Nucleus accumbens (tissue), 56 donors: ENCODE data around the gene RABL2B.
"Not testable (repeated sequence)": the region's sequence is repeated elsewhere in the genome, so short reads cannot be mapped to it uniquely, and the experiment has no call there.

Source experiments
- DNase-seq, 56 donors: peaks; one replicate each; lab custom pipeline; 2025; lab: John Stamatoyannopoulos, UW

RABL2B gene

GRCh38 chr22:50783033-50783879, at the start of gene RABL2B:
Gene RABL2B (minus strand): TSS chr22:50783636. CDS start chr22:50782294, 1,342 bp downstream.
- DNase-seq, result peak in 54 of 56 donors; percentile 21 to 89 (median 78)

DNA sequence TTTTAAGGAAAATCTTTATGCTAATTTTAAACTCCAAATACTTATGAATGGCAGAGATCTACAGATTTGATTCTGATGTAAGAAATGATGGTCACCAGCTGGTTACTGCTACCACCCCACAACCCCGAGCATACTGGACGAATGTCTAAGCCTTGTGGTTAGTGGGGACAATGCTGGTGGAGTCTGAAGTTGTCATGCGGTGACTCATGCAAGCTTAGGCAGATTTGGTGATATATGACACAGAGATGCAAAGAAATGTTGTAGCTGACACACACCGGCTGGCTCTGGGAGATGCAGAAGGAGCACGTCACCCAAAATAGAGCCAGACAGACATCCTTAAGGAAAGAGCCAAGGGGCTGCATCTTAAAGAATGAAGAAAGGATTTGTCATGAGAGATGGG, 3.5 kb upstream of the RABL2B start:
- not testable (repeated sequence) for DNase-seq

- peak in 2 of 56 donors; percentile 0 to 16 for DNase-seq
Observed at GRCh38 chr22:50785289-50785688, 1.9 kb upstream of the RABL2B start.

DNA sequence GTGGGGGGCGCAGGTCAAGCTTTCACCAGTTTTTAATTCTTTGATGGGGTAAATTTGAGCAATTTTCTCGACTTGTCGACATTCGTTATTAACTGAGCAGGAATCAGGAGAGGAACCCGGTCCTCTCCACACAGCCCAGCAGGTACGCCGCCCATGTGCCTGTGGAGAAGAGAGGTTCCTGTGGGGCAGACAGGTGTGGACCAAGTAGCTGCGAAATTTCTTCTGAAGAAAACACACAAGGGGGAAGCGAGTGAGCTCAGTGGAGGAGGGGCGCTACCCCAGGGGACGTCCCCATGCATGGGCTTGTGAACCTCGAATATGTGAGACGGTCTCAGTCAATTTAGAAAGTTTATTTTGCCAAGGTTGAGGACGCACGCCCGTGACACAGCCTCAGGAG, 442 bp upstream of the RABL2B start:
- not testable (repeated sequence) for DNase-seq

DNA sequence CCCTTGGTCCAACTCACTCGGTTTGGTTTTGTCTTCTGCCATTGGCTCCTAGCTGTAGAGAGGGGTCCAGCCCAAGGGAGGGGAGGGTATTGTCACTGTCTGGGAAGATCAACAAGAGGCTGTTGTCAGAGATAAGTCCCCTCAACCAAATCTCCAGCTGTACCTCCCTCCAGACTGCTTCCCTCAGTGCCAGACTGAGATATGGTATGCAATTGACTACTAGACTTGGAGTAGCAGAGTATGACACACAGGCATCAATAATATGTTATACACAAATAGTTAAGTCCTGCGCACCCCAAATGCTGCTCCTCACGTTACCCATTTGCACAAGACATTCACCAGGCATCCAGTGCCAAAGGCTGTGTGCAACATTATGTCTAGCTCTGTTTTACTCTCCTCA, 1.2 kb downstream of the RABL2B start:
- DNase-seq, result not testable (repeated sequence)

GRCh38 chr22:50780244-50780643, 3.2 kb downstream of the RABL2B start:
- DNase-seq, result not testable (repeated sequence)

DNA sequence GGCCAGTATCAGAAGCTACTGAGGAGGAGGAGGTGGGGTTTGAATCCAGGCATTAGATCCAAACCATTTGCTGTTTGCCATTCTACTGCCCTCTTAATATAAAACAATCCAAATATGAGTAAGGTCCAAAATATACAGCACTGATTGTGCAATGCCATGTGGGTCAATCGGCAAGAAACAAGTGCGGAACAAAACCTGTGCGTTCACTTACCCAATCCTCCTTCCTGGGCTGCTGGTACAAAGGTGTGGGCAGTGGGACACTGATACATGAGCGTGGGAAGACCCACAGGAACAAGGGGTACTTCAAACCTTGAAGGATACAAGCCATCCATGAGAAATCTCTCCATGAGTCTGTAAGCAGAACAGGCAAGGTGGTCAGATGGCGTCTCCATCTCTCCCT, 5.8 kb downstream of the RABL2B start:
- not testable (repeated sequence) for DNase-seq

DNA sequence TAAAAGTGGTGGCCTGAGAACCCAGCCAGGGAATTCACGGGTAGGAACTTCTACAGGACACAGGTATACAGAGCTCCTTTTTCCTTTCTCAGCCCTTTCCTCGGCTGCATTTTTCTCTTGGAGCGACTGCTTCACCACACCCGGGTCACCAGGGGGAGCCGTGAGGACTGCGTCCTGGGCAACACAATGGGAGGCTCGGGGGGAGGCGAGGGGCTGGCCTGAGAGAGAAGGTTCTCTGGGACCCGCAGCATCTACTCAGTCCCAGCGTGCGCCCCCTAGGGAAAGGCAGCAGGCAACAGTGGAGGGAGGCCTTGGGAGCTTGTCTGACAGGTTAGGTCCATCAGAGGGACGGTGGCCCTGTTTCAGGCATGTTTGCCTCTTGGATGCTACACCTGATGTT, 8.3 kb downstream of the RABL2B start:
- peak in 5 of 56 donors; percentile 1 to 28 (median 2) for DNase-seq

DNA sequence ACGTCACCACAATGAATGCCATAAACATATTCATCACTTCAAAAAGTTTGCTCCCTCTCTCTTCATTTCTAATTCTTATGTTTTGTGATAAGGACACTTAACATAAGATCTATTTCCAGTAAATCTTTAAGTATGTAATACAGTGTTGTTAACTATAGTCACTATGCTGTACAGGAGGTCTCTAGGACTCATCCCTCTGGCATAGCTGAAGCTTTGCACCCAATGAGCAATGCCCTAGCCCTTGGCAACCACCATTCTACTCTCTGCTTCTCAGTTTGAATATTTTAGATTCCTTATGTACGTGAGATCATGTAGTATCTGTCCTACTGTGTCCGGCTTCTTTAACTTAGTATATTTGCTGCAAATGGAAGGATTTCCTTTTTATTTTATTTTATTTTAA, 19.1 kb downstream of the RABL2B start:
- DNase-seq, result not testable (repeated sequence)

DNA sequence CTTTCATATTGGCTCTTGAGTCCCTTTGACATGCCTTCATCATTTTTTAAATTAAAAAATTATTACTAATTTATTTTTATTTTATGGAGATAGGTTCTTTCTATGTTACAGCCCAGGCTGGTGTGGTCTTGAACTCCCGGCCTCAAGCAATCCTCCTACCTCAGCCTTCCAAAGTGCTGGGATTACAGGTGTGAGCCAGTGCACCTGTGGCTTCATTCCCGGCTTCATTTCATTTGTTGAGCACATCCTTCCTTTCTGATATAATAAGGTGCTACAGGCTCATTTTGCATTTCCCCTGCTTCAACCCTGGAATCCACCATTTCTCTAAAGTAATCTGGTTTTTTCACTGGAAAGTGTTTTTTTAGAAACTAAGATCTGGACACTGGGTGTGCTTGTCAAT, 21.6 kb downstream of the RABL2B start:
- DNase-seq, result not testable (repeated sequence)

DNA sequence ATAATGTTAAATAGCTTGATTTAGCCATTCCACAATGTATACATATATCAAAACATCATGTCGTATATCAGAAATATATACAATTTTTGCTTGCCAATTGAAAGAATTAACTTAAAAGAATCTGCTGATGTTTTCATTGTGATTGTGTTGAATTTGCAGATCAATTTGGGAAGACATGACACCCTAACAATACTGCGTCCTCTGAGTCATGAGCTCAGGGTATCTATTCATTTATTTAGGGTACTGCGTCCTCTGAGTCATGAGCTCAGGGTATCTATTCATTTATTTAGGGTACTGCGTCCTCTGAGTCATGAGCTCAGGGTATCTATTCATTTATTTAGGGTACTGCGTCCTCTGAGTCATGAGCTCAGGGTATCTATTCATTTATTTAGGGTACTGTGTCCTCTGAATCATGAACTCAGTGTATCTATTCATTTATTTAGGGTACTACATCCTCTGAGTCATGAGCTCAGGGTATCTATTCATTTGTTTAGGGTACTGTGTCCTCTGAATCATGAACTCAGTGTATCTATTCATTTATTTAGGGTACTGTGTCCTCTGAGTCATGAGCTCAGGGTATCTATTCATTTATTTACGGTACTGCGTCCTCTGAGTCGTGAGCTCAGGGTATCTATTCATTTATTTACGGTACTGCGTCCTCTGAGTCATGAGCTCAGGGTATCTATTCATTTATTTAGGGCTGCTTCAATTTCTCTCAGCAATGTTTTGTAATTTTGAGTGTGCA, 23.7 kb downstream of the RABL2B start:
- not testable (repeated sequence) for DNase-seq

GRCh38 chr22:50756949-50757491, 26.4 kb downstream of the RABL2B start:
- peak in 18 of 56 donors; percentile 1 to 60 (median 20) for DNase-seq

DNA sequence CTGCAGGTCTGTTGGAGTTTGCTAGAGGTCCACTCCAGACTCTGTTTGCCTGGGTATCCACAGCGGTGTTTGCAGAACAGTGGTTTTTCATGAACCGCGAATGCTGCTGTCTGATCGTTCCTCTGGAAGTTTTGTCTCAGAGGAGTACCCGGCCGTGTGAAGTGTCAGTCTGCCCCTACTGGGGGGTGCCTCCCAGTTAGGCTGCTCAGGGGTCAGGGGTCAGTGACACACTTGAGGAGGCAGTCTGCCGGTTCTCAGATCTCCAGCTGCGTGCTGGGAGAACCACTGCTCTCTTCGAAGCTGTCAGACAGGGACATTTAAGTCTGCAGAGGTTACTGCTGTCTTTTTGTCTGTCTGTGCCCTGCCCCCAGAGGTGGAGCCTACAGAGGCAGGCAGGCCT, 27.0 kb downstream of the RABL2B start:
- DNase-seq, result not testable (repeated sequence)

- not testable (repeated sequence) for DNase-seq
Observed at GRCh38 chr22:50755251-50755650, 28.2 kb downstream of the RABL2B start.

- not testable (repeated sequence) for DNase-seq
Observed at GRCh38 chr22:50749302-50750074, 33.9 kb downstream of the RABL2B start.

DNA sequence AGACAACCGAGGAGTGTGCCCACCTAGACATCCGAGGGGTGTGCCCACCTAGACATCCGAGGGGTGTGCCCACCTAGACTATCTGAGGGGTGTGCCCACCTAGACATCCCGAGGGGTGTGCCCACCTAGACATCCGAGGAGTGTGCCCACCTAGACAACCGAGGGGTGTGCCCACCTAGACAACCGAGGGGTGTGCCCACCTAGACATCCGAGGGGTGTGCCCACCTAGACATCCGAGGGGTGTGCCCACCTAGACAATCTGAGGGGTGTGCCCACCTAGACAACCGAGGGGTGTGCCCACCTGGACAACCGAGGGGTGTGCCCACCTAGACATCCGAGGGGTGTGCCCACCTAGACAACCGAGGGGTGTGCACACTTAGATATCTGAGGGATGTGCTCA, 34.8 kb downstream of the RABL2B start:
- DNase-seq, result not testable (repeated sequence)

DNA sequence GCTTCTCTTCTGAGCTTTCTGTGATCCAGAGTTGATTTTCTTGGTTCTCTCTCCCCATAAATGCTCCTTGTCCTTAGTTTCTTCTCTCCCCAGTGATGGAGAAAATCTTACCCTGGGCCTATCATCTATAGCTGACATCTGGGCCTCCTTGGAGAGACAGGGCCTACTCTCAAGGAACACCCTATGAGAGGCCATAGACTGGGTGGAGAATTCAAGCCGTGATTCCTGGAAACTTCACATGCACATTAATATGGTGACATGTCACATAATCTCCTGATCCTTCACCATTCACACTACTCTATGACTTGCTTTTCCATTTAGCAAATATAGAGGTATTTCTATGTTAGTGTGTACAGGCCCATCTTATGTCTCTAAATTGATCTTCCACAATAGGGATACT, 35.9 kb downstream of the RABL2B start:
- DNase-seq, result not testable (repeated sequence)

DNA sequence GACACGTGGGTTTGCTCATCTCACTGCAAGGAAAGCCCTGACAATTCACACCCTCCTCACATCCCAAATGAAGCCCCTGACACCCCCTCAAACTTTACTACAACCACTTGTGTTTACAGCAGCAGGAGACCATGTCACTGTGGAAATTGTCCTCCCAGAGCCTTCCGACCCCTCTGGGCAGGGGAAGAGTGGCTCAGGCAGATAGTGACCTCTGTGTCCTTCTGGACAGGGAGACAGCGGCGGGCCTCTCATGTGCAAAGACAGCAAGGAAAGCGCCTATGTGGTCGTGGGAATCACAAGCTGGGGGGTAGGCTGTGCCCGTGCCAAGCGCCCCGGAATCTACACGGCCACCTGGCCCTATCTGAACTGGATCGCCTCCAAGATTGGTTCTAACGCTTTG, 39.0 kb downstream of the RABL2B start:
- DNase-seq, result not testable (repeated sequence)

GRCh38 chr22:50740714-50741113, 42.7 kb downstream of the RABL2B start:
- DNase-seq, result not testable (repeated sequence)

DNA sequence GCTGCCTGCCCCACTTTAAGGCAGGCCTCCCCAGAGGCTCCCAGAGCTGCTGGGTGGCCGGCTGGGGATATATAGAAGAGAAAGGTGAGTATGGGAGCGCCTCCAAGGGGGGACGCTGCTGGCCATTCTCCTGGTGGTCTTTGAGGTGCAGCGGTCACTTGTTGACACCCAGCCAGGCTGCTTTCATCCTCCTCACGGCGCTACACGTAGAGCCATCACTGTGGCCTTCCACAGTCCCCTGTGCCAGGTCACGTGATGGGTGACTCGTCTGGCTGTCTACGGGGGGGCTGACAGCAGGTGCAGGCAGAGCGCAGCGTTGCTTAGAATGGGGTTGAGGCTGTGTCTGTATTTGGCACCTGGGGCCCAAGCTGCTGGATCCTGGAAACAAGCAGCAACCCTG, 43.5 kb downstream of the RABL2B start:
- DNase-seq, result no peak
